ENCODE results near the gene KDM4F. TPM values are rescaled to one million over a fixed set of nuclear protein-coding genes. Genes with fewer than 3 reads are reported as not detected.
A peak's percentile ranks its signal among the peaks of the same experiment; 100 is the strongest.

KDM4F gene
- total RNA-seq, 1 experiment from 2014 or later = not detected

DNA sequence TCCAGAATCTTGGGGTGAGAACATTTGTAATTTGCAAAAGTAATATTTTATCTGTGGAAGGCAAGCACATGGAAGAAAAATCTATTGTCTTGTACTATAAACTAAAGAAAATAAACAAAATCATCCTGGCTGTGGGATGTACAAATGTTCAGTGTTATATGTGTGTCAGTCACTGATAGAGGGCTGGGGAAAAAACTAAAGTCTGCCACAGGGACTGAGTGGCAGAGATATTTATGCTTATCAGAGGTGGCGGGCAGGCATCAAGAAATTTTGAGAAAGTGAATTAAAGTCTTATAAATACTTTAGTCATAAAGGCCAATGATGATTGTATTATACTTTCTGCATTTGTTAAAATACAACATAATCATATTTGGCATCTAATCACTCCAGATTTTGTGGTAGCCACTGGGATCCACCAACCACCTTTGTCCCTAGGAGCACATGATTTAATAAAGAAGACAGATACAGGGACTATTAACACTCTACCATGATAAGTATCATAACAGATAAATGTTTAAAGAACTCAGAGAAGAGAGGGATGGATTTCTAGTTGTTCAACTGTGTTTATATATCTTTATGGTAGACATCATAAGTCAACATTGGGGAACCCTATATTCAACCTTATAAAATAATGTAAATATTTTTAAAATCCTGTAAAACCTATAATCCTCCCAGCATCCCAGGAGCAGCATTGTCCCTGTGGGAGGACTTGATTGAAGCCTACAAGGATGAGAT, 37.8 kb downstream of the KDM4F start:
- intact Hi-C loops (cut with micrococcal nuclease) = no loop called here
- Histone ChIP-seq H3K4me2 (ENCODE audit: low read length) (no peak overlapping the region), H3K4me1 (ENCODE audit: control insufficient read depth in 1 of 2, insufficient read depth in 2 of 2, low read length in 2 of 2) (peaks cover 27 to 38% of the 10 kb centered on the region in 2 experiments), H3K79me2 (ENCODE audit: insufficient read depth, low read length) (peaks cover 12% of the 10 kb centered on the region; the same call in 1 of the 2 replicates), H3K9ac (ENCODE audit: low read length) (no peak overlapping the region), H3K27ac (ENCODE audit: low read depth, low read length) (no peak overlapping the region), H3K9me2 (ENCODE audit: insufficient read depth) (no peaks in the 10 kb centered on the region), H3K9me3 (ENCODE audit: control insufficient read depth in 1 of 2, insufficient read depth in 1 of 2, low read depth in 1 of 2, low read length in 2 of 2) (no peaks in the 10 kb centered on the region), H2AFZ (ENCODE audit: low read depth, low read length, poor library complexity, severe bottlenecking) (no peak overlapping the region), H3K36me3 (ENCODE audit: control insufficient read depth in 1 of 2, insufficient read depth in 2 of 2, low read length in 2 of 2) (no peaks in the 10 kb centered on the region), H4K20me1 (ENCODE audit: insufficient read depth) (no peaks in the 10 kb centered on the region), H3K27me3 (ENCODE audit: insufficient read depth, low read length) (no peaks in the 10 kb centered on the region), H3K4me3 (replicated peaks in 1 of 2; ENCODE audit: low read depth in 1 of 2, low read length in 2 of 2) (no peak overlapping the region)
- CTCF ChIA-PET = interaction anchor here (1.1 kb wide), 1 partner anchor 15 kb away, joined by 3 read pairs; no protein-coding TSS in a partner anchor
- ATAC-seq = no peak
- DNase-seq (ENCODE audit: low read depth, low spot score) = no peak
- POLR2A ChIA-PET = interaction anchor here (1.4 kb wide), 1 partner anchor 20 kb away, joined by 3 read pairs; the partner anchor contains the start of gene SRSF8
- no TSS peak for BruUV-seq (replicated peaks)
- RAD21 ChIA-PET (ENCODE audit: low non-redundant PET in 1 of 2, low total read pairs in 2 of 2, uncharacterized antibody in 2 of 2, unreplicated experiment in 2 of 2) = no interaction called here
- no peak for TF ChIP-seq FOSL1 (IDR thresholded peaks at IDR 0.05; ENCODE audit: low read depth)
- TF ChIP-seq, protein P1, sequence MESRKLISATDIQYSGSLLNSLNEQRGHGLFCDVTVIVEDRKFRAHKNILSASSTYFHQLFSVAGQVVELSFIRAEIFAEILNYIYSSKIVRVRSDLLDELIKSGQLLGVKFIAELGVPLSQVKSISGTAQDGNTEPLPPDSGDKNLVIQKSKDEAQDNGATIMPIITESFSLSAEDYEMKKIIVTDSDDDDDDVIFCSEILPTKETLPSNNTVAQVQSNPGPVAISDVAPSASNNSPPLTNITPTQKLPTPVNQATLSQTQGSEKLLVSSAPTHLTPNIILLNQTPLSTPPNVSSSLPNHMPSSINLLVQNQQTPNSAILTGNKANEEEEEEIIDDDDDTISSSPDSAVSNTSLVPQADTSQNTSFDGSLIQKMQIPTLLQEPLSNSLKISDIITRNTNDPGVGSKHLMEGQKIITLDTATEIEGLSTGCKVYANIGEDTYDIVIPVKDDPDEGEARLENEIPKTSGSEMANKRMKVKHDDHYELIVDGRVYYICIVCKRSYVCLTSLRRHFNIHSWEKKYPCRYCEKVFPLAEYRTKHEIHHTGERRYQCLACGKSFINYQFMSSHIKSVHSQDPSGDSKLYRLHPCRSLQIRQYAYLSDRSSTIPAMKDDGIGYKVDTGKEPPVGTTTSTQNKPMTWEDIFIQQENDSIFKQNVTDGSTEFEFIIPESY (IDR thresholded peaks at IDR 0.05; ENCODE audit: extremely low read depth, insufficient replicate concordance, low read length) = no peak

DNA sequence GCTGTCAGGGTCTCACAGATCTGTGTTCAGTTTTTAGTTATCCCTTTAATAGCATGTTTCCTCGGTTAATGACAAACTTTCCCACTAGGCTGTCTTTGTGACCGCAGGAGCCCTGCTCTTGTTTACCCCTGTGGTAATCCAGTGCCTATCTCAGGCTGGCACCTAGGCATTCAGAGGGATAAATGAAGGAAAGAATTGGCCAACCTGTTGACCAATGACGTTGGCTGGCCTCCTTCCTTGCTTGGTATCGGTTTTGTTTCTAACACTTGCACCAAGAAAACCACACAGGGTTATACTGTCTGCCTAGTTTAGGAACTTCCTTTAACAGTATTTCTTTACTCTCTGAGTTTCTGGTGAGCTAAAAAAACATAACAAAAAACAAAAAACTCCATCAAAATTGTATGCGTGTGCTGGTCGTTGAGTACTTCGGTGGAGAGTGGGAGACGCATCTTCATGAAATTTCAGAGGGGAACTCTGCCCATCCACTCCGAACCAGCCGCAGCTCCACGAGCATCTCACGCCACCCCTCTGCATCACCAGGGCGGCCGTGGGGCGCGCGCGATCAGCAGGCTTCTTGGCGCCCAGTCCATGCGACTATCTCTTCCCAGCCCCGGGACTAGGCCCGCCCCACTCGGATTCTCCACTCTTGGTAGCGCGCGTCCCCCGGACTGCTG, 39.9 kb downstream of the KDM4F start:
- ChIA-PET CTCF (interaction anchor here (4.3 kb wide), 1 partner anchor 21 kb away, joined by 23 read pairs; the partner anchor contains the start of gene SRSF8), POLR2A (interaction anchor here (1.7 to 4.9 kb wide), 3 partner anchors 9 to 21 kb away, joined by 3 to 28 read pairs (median 5); partner anchors contain the start of gene SRSF8), RAD21 (ENCODE audit: low non-redundant PET in 1 of 2, low total read pairs in 2 of 2, uncharacterized antibody in 2 of 2, unreplicated experiment in 2 of 2) (interaction anchor here in 1 of 2 experiments (1.4 kb wide), 1 partner anchor 19 kb away, joined by 3 read pairs; no protein-coding TSS in a partner anchor)
- Histone ChIP-seq H3K4me2 (ENCODE audit: low read length) (peak overlapping the region; percentile 91), H3K9ac (ENCODE audit: low read length) (peak overlapping the region; percentile 80), H3K36me3 (ENCODE audit: control insufficient read depth in 1 of 2, insufficient read depth in 2 of 2, low read length in 2 of 2) (no peaks in the 10 kb centered on the region), H3K27me3 (ENCODE audit: insufficient read depth, low read length) (no peaks in the 10 kb centered on the region), H3K4me1 (ENCODE audit: control insufficient read depth in 1 of 2, insufficient read depth in 2 of 2, low read length in 2 of 2) (peaks cover 44 to 56% of the 10 kb centered on the region in 2 experiments), H3K4me3 (replicated peaks in 1 of 2; ENCODE audit: low read depth in 1 of 2, low read length in 2 of 2) (peak overlapping the region; percentile 35 to 82), H3K9me3 (ENCODE audit: control insufficient read depth in 1 of 2, insufficient read depth in 1 of 2, low read depth in 1 of 2, low read length in 2 of 2) (no peaks in the 10 kb centered on the region), H4K20me1 (ENCODE audit: insufficient read depth) (no peaks in the 10 kb centered on the region), H3K9me2 (ENCODE audit: insufficient read depth) (no peaks in the 10 kb centered on the region), H3K79me2 (ENCODE audit: insufficient read depth, low read length) (peaks cover 19% of the 10 kb centered on the region; the same call in 1 of the 2 replicates), H3K27ac (ENCODE audit: low read depth, low read length) (peak overlapping the region; percentile 69; the same call in 1 of the 2 replicates), H2AFZ (ENCODE audit: low read depth, low read length, poor library complexity, severe bottlenecking) (peak overlapping the region; percentile 47)
- DNase-seq (ENCODE audit: low read depth, low spot score) = no peak
- intact Hi-C loops (cut with micrococcal nuclease) = no loop called here
- TSS peak; percentile 73 for BruUV-seq (replicated peaks)
- ATAC-seq = no peak
- no peak for TF ChIP-seq YY1 (IDR thresholded peaks at IDR 0.05; ENCODE audit: extremely low read depth, insufficient replicate concordance, low read depth, low read length)
- TF ChIP-seq CEBPB (IDR thresholded peaks at IDR 0.05; ENCODE audit: low read depth) = no peak
- TF ChIP-seq, protein P2, sequence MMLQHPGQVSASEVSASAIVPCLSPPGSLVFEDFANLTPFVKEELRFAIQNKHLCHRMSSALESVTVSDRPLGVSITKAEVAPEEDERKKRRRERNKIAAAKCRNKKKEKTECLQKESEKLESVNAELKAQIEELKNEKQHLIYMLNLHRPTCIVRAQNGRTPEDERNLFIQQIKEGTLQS (IDR thresholded peaks at IDR 0.05) = no peak
- TF ChIP-seq, protein P1 (IDR thresholded peaks at IDR 0.05; ENCODE audit: extremely low read depth, insufficient replicate concordance, low read length) = no peak
- TF ChIP-seq ZNF274 (IDR thresholded peaks at IDR 0.05; ENCODE audit: low read depth, low read length) = no peak
- TF ChIP-seq ELF1 (IDR thresholded peaks at IDR 0.05; ENCODE audit: borderline replicate concordance, low read depth) = no peak

Measured in HCT116 (cell line).